H9 (cell line): ENCODE data around the gene HNRNPD. TPM values are rescaled to one million over a fixed set of nuclear protein-coding genes. Genes with fewer than 3 reads are reported as not detected.

Experiments used
- DNase-seq: peaks from one replicate; pipeline ENCODE4 v3.0.0-alpha.2; 2017
- H2AFZ ChIP-seq: one replicate; pipeline ENCODE4 v1.6.1; 2013; ENCODE audit warnings: mild to moderate bottlenecking, low read length, control low read depth, moderate library complexity
- H2AK5ac ChIP-seq: 2 replicates; pipeline ENCODE4 v1.6.1; 2013; ENCODE audit warnings: low read length, control low read depth, mixed read lengths; ENCODE audit not compliant: insufficient read length
- H2BK120ac ChIP-seq: one replicate; pipeline ENCODE4 v1.6.1; 2013; ENCODE audit warnings: low read depth, mild to moderate bottlenecking, low read length, control low read depth, inconsistent platforms; ENCODE audit not compliant: poor library complexity, severe bottlenecking
- H2BK12ac ChIP-seq: 2 replicates; pipeline ENCODE4 v1.6.1; 2013; ENCODE audit warnings: low read length, control low read depth, mixed read lengths, low read depth; ENCODE audit not compliant: insufficient read length
- H2BK15ac ChIP-seq: 2 replicates; pipeline ENCODE4 v1.6.1; 2013; ENCODE audit warnings: low read depth, low read length, control low read depth
- H2BK20ac ChIP-seq: one replicate; pipeline ENCODE4 v1.6.1; 2013; ENCODE audit warnings: low read depth, mild to moderate bottlenecking, low read length, control low read depth, inconsistent platforms; ENCODE audit not compliant: poor library complexity, severe bottlenecking
- H2BK5ac ChIP-seq: 2 replicates; pipeline ENCODE4 v1.6.1; 2013; ENCODE audit warnings: low read length, control low read depth, mixed read lengths; ENCODE audit not compliant: insufficient read length
- H3K14ac ChIP-seq: 2 replicates; pipeline ENCODE4 v1.6.1; 2013; ENCODE audit warnings: low read length, control low read depth; ENCODE audit not compliant: insufficient read depth
- H3K18ac ChIP-seq: 2 replicates; pipeline ENCODE4 v1.6.1; 2013; ENCODE audit warnings: low read depth, mild to moderate bottlenecking, mixed read lengths, low read length, control low read depth; ENCODE audit not compliant: insufficient read length
- H3K23ac ChIP-seq: 2 replicates; pipeline ENCODE4 v1.6.1; 2013; ENCODE audit warnings: low read length, control low read depth, mixed read lengths, low read depth; ENCODE audit not compliant: insufficient read length
- H3K23me2 ChIP-seq: 2 replicates; pipeline ENCODE4 v1.6.1; 2013; ENCODE audit warnings: low read depth, mild to moderate bottlenecking, mixed read lengths, low read length, control low read depth; ENCODE audit not compliant: insufficient read length, poor library complexity, severe bottlenecking
- H3K27ac ChIP-seq: 2 replicates; pipeline ENCODE4 v1.5.1; 2013; ENCODE audit warnings: low read length, control low read depth, mixed read lengths, low read depth; ENCODE audit not compliant: insufficient read length
- H3K27me3 ChIP-seq: 2 replicates; pipeline ENCODE4 v1.6.1; 2013; ENCODE audit warnings: low read length, control low read depth, inconsistent platforms; ENCODE audit not compliant: insufficient read depth
- H3K4ac ChIP-seq: 2 replicates; pipeline ENCODE4 v1.6.1; 2013; ENCODE audit warnings: low read depth, mild to moderate bottlenecking, control low read depth, inconsistent platforms, low read length, moderate library complexity
- H3K4me1 ChIP-seq: 2 replicates; pipeline ENCODE4 v1.6.1; 2013; ENCODE audit warnings: low read length, control low read depth, inconsistent platforms; ENCODE audit not compliant: insufficient read depth
- H3K4me2 ChIP-seq: 2 replicates; pipeline ENCODE4 v1.6.1; 2013; ENCODE audit warnings: low read length, control low read depth, mixed read lengths; ENCODE audit not compliant: insufficient read length, insufficient read depth
- H3K56ac ChIP-seq: 2 replicates; pipeline ENCODE4 v1.6.1; 2013; ENCODE audit warnings: low read depth, mild to moderate bottlenecking, mixed read lengths, low read length, control low read depth; ENCODE audit not compliant: insufficient read length
- H3K79me1 ChIP-seq: 2 replicates; pipeline ENCODE4 v1.6.1; 2013; ENCODE audit warnings: low read depth, mild to moderate bottlenecking, moderate library complexity, low read length, control low read depth, inconsistent platforms; ENCODE audit not compliant: insufficient read depth, poor library complexity, severe bottlenecking
- H3K79me2 ChIP-seq: 2 replicates; pipeline ENCODE4 v1.6.1; 2013; ENCODE audit warnings: low read length, control low read depth, inconsistent platforms; ENCODE audit not compliant: insufficient read depth
- H3K9ac ChIP-seq: 2 replicates; pipeline ENCODE4 v1.6.1; 2013; ENCODE audit warnings: low read length, control low read depth, mixed read lengths; ENCODE audit not compliant: insufficient read length; ENCODE audit errors: extremely low read depth
- H3K9me3 ChIP-seq: one replicate; pipeline ENCODE4 v1.6.1; 2013; ENCODE audit warnings: low read depth, low read length, inconsistent platforms; ENCODE audit not compliant: control insufficient read depth
- H3T11ph ChIP-seq: one replicate; pipeline ENCODE4 v1.6.1; 2013; ENCODE audit warnings: mild to moderate bottlenecking, low read length, control low read depth, inconsistent platforms
- H4K20me1 ChIP-seq: one replicate; pipeline ENCODE4 v1.6.1; 2013; ENCODE audit not compliant: control insufficient read depth, insufficient read length, insufficient read depth
- H4K5ac ChIP-seq: 2 replicates; pipeline ENCODE4 v1.6.1; 2013; ENCODE audit warnings: low read depth, mild to moderate bottlenecking, mixed read lengths, low read length, control low read depth; ENCODE audit not compliant: insufficient read length
- H4K8ac ChIP-seq: replicated peaks from 2 replicates; pipeline ENCODE4 v1.6.1; 2013; ENCODE audit warnings: low read length, control low read depth, mixed read lengths, low read depth; ENCODE audit not compliant: insufficient read length
- H4K91ac ChIP-seq: 2 replicates; pipeline ENCODE4 v1.6.1; 2013; ENCODE audit warnings: low read depth, mild to moderate bottlenecking, moderate library complexity, mixed read lengths, low read length, control low read depth; ENCODE audit not compliant: insufficient read length
- H3K27ac Mint-ChIP-seq, 3 experiments: 2 replicates in 2 of 3; 3 replicates in 1 of 3; pipeline ENCODE4 v1.8.0; 2020 to 2021; ENCODE audit warnings: mixed read lengths in 3 of 3, mild to moderate bottlenecking in 1 of 3, moderate library complexity in 1 of 3
- H3K27me3 Mint-ChIP-seq: 2 replicates; pipeline ENCODE4 v1.8.0; 2021; ENCODE audit warnings: low read depth, mild to moderate bottlenecking, moderate library complexity, mixed read lengths
- H3K36me3 Mint-ChIP-seq, 3 experiments: 2 replicates in 2 of 3; 3 replicates in 1 of 3; pipeline ENCODE4 v1.8.0; 2020 to 2021; ENCODE audit warnings: low read depth in 3 of 3, mixed read lengths in 3 of 3; ENCODE audit not compliant: insufficient read depth in 1 of 3
- H3K4me1 Mint-ChIP-seq, 2 experiments: 2 replicates each; pipeline ENCODE4 v1.8.0; 2020; ENCODE audit warnings: mixed read lengths in 2 of 2
- H3K4me3 Mint-ChIP-seq, 2 experiments: 2 replicates in 1 of 2; 3 replicates in 1 of 2; pipeline ENCODE4 v1.8.0; 2020 to 2021; ENCODE audit warnings: mild to moderate bottlenecking in 2 of 2, mixed read lengths in 2 of 2, moderate library complexity in 1 of 2
- H3K9me3 Mint-ChIP-seq, 2 experiments: 2 replicates in 1 of 2; 3 replicates in 1 of 2; pipeline ENCODE4 v1.8.0; 2020; ENCODE audit warnings: mild to moderate bottlenecking in 2 of 2, mixed read lengths in 2 of 2, moderate library complexity in 1 of 2
- total RNA-seq: library from RNA; stranded (reverse); gene quantifications from 2 replicates; pipeline ENCODE4 v1.2.1, GENCODE V29; 2021
- TF ChIP-seq, protein P1 (sequence below): fragments of 200-600 bp; sonication (generic); conservative IDR thresholded peaks from 3 replicates; pipeline ENCODE4 v1.8.0; 2021; ENCODE audit warnings: antibody characterized with exemption, mild to moderate bottlenecking

HNRNPD gene
- total RNA-seq, 1 experiment from 2014 or later = 611 TPM

DNA sequence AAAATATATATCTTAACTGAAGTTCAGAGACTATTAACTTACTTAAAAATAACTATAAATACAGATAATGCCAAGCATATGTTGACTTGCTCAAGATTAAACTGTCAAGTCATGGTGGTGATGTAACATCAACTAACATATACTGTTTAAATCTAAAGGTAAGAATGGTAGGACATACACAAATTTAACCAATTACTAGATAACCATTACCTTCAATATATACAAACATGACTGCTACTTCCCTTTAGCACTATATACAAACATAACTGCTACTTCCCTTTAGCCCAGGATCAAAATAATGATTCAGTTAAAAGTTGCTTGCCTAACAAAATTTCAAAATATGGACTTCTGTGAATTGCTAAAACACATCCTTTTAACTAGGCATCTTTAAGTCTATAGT, 14.9 kb downstream of the HNRNPD start:
- no peak overlapping the region for H4K5ac ChIP-seq
- no peak overlapping the region for H2BK120ac ChIP-seq
- no peak overlapping the region for H3K4ac ChIP-seq
- no peak overlapping the region for H3K14ac ChIP-seq
- no peak overlapping the region for H2AK5ac ChIP-seq
- Mint-ChIP-seq H3K4me3 (no peak overlapping the region), H3K27ac (peak overlapping the region in 1 of 3 experiments; percentile 54; a peak in 2 of 7 replicates), H3K4me1 (peaks cover 15 to 18% of the 10 kb centered on the region in 2 experiments), H3K27me3 (no peaks in the 10 kb centered on the region), H3K36me3 (peaks cover 48 to 69% (median 60%) of the 10 kb centered on the region in 3 experiments; a peak in 6 of 7 replicates), H3K9me3 (no peaks in the 10 kb centered on the region)
- no peak overlapping the region for H3K23ac ChIP-seq
- no peak overlapping the region for H4K91ac ChIP-seq
- no peak overlapping the region for H3K4me2 ChIP-seq
- no peak overlapping the region for H3K9ac ChIP-seq
- no peak overlapping the region for H3K56ac ChIP-seq
- H2BK12ac ChIP-seq = no peak overlapping the region
- no peak overlapping the region for H3K18ac ChIP-seq
- H3K79me2 ChIP-seq = peaks cover 24% of the 10 kb centered on the region; the same call in 1 of the 2 replicates
- H3K4me1 ChIP-seq = no peaks in the 10 kb centered on the region
- no peak overlapping the region for H2AFZ ChIP-seq
- no peaks in the 10 kb centered on the region for H3K27me3 ChIP-seq
- H3K79me1 ChIP-seq = peaks cover 9% of the 10 kb centered on the region
- no peak overlapping the region for H4K8ac ChIP-seq
- H2BK5ac ChIP-seq = no peak overlapping the region
- no peak overlapping the region for H3K27ac ChIP-seq
- H3K9me3 ChIP-seq = no peaks in the 10 kb centered on the region
- no peak for DNase-seq
- no peaks in the 10 kb centered on the region for H4K20me1 ChIP-seq
- peaks cover 3% of the 10 kb centered on the region for H3K23me2 ChIP-seq
- H2BK20ac ChIP-seq = no peak overlapping the region
- no peak overlapping the region for H3T11ph ChIP-seq
- no peak overlapping the region for H2BK15ac ChIP-seq
- TF ChIP-seq, protein P1, sequence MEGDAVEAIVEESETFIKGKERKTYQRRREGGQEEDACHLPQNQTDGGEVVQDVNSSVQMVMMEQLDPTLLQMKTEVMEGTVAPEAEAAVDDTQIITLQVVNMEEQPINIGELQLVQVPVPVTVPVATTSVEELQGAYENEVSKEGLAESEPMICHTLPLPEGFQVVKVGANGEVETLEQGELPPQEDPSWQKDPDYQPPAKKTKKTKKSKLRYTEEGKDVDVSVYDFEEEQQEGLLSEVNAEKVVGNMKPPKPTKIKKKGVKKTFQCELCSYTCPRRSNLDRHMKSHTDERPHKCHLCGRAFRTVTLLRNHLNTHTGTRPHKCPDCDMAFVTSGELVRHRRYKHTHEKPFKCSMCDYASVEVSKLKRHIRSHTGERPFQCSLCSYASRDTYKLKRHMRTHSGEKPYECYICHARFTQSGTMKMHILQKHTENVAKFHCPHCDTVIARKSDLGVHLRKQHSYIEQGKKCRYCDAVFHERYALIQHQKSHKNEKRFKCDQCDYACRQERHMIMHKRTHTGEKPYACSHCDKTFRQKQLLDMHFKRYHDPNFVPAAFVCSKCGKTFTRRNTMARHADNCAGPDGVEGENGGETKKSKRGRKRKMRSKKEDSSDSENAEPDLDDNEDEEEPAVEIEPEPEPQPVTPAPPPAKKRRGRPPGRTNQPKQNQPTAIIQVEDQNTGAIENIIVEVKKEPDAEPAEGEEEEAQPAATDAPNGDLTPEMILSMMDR = no peak
